GM18511 (cell line): ENCODE data around the gene PLD2.

Source experiments
- ATAC-seq: cut with Tn5 transposase; IDR thresholded peaks from one replicate; pipeline ENCODE4 v1.9.1; 2021; ENCODE audit warnings: mild to moderate bottlenecking, moderate library complexity; ENCODE audit not compliant: unreplicated experiment

PLD2 gene

DNA sequence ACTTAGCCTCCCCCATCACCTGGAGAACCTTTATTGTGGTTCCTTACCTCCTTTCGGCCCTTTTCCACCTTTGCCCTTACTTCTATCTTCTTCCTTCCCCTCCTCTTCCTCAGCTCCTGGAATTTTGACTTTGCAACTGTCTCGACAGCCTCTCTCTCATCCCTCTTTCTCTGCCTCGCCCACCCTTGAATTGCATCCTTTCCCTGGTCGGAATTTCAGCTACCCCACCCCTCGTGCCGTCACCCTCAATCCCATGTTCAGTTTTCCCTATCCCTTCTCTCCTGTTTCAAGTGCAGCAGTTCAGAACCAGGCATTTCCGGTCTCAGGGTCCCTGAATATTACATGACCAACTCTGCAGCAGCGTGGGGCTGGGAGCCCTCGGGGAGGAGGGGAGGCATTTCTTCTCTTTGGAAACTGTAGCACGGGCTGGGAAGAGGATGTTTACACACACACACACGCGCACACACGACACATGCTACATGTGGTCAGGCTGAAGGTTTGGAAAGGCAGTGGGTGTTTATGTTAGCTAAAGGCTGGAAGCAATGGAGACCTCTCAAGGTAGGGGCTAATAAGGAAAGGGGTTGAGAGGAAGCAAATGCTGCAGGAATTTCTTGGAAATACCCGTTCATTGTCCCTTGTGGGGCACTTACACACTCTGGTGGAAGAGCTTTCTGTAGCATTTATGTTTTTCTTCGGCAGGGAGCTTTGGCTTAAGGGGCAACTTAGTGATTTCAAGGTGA lies 27.2 kb downstream of the PLD2 start:
- ATAC-seq: no peak

DNA sequence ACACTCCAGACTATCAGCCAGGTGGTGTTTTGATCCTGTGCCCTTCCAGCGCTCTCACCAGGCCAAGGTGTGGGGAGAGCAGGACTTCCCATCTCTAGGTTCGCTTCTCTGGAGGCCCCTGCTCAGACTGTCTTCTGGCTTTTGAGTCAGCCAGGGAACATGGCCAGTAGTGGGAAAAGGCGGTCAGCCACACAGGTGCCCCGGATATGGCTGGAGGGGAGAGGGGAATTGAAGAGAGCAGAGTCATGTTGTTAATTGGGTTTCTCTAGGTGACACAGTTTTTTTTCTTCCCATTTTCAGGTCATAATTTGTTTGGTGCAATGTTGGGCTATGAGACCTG lies 27.7 kb downstream of the PLD2 start:
- ATAC-seq: no peak

- ATAC-seq: no peak
Observed at GRCh38 chr17:4836221-4836620, 29.3 kb downstream of the PLD2 start.

DNA sequence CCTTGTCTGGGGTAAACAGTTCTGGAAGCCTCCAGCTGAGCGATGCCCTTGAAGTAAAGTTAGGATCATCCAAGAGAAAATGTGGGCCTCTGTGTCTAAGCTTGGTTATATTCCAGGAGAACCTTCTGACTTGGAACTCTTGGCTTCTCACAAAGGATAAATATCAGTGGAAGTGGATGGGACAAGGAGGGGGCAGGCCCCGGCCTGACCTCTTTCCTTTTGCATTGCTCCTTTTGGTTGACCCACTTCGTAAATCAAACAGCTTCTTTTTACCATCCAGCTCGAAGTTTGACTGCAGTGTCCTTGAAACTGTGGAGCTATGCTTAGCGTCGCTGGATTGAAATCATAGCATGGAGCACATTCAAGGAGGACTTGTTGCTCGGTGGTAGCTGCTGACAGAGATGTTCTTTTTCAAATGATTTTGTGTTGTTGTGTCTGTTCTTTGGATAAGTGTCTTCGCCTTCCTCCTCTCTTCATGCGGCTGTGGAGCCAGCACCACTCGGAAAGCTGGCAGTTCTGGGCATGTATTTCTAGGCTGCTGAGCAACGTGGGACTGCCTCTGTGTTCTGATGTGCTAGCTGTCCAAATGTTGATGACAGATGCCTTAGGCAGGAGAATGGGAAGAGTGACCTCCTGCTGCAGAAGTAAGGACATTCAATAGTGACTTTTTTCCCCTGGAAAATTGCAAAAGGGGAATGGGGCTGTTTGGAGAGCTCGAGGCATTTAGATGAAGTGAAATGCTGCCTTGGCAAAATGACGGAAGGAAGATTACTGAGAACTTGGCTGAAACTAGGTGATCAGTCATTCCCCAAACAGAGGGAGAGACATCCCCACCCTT lies 30.7 kb downstream of the PLD2 start:
- no peak for ATAC-seq

- no peak for ATAC-seq
Observed at GRCh38 chr17:4838309-4838785, 31.4 kb downstream of the PLD2 start.

DNA sequence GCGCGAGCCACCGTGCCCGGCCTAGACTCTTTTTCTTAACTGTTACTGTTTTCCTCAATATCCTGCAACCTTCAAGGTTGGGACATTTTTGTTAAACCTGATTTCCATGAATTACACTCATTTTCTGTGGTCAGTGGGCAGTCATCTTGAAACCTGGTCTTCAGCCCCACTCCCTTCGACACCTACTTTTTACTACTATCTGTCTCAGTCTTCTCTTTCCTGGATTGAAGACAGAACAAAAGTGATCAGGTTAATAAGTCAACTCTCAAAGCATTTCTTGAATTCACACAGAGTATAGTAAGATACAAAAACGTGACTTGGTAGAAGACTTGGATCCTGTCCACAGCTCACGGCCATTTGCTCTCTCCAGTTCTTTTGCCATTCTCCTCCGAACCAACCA lies 32.3 kb downstream of the PLD2 start:
- ATAC-seq: no peak

GRCh38 chr17:4839965-4840892 lies 33.3 kb downstream of the PLD2 start:
- no peak for ATAC-seq

DNA sequence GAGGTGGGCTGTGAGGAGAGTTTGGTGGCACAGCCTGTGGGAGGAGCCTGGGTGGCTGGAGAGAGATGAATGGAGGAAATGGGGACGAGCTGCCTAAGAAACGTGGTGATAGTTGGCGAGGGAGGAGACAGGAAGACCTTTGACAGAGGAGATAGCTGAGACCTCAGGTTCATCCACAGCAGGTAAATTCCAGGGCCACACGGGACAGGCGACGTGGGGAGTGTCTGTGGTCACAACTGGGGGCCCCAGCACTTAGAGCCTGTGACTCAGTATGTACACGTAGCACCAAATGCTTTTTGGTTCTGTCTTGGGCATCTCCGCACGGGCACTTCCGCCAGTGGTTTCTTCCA lies 33.9 kb downstream of the PLD2 start:
- ATAC-seq: no peak

- ATAC-seq: no peak
Observed at GRCh38 chr17:4842376-4842775, 35.4 kb downstream of the PLD2 start.

DNA sequence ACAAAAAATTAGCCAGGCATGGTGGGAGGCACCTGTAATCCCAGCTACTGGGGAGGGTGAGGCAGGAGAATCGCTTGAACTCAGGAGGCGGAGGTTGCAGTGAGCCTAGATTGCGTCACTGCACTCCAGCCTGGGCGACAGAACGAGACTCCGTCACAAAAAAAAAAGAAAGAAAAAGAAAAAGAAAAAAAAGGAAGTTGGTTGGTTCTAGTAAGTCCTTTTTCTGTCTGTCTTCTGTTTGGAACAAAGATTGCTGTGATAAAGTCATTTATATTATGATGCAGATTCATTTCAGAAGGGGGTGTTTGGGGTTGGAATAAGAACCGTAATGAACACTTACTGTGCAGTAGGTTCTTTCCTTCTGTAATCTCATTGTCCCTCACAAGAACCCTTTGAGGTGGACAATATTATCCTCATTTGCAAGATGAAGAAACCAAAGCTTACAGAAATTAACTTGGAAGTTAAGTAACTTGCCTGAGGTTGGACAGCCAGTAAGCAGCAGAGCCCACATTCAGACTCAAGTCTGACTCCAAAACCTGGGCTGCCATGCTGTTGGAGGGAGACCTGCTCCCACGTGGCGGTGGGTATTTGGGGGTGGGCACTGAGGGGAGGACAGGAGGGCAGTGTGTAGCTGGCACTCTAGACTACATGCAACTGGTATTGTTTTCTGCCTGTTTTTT lies 36.5 kb downstream of the PLD2 start:
- ATAC-seq: no peak

DNA sequence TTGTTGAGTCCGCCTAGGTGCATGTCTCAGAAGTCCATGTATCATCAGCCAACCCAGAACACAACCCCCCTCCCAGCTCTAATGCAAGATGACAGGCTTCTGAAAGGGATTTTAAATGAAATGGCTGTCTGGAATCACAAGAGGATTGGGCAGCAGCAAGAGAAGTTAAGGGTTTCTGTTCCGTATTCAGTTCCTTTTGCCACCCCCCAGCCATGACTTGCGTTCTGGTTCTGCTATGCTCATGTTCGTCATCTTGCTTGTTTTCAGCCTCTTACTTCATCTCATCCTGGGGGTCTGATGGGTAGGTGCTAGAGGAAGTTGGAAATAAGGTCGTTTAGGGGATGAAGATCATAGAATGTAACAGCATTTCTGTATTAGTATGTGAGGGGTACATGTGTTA lies 38.2 kb downstream of the PLD2 start:
- ATAC-seq: no peak

- no peak for ATAC-seq
Observed at GRCh38 chr17:4846635-4847390, 39.9 kb downstream of the PLD2 start.

DNA sequence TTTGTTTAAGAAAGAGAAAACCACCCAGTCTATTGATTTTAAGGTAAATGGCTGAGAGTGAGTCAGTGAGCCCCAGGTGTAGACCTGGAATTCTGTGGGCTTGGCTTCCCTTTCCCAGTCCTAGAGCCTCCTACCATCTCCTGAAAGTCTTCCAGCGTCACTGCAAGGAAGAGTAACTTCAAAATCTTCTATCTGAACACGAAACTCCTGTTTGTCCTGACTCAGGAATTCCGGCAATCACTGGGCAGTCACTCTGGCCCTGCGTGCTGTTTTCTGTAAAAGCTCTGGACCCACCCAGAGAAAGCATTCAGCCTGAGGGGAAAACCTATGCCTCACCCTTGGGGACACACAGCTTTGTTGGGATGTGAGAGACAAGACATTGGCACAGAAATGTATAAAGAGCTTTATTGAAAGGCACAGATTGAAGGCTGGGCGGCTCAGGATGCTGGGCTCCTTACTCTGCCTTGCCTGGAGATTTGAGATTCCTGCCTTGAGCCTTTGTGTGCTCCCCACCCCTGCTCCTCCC lies 42.1 kb downstream of the PLD2 start:
- ATAC-seq: no peak

DNA sequence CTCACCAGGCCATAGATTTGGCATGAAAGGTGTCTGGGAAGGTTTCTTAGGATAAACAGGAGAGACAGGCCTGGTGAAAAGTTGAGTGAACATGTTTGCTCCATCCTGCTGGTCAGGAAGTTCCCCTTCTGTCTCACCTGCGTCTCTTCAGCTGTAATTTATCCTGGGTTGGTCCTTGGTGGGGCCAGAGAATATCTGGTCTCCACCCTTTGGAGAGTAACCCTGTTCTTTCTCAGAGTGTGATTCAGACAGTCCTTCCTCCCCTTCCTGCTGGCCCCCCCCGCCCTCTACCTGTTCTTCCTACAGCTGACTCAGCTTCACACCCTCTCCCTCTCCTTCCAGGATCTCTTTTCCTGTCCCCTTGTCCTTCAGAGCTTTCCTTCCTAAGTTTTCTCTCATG lies 43.3 kb downstream of the PLD2 start:
- ATAC-seq: no peak

DNA sequence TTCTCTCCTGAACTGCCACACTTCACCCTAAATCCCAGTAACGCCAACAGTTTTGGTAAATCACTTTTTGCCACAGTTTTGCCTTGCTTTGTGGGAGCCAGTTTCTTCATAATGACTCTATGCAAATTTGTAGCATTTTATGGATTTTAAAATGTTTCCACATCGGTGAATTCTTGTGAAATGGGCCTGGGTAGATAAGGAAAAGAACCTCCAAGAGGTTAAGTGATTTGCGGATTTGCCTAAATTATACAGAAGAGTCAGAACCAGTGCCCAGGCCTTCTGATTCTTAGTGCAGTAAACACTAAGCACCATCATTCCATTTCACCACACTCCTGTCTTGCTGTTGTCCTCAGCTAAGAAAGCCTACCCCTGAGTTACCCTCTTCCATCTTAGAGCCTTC lies 44.1 kb downstream of the PLD2 start:
- no peak for ATAC-seq

DNA sequence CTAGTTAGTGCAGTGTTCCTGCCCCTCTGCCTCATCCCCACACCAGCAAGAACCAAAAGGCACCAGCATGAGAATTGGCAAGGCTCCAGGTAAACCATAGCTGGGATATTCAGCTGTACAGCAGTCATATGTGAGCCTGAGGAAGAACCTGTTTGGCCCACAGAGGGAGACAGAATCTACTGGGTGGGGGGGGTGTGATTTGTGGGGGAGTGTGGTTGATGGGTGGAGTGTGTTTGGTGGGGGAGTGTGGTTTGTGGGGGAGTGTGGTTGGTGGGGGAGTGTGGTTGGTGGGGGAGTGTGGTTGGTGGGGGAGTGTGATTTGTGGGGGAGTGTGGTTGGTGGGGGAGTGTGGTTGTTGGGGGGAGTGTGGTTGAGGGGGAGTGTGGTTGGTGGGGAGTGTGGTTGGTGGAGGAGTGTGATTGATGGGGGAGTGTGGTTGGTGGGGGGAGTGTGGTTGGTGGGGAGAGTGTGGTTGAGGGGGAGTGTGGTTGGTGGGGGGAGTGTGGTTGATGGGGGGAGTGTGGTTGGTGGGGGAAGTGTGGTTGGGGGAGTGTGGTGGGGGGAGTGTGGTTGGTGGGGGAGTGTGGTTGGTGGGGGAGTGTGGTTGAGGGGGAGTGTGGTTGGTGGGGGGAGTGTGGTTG lies 45.7 kb downstream of the PLD2 start:
- no peak for ATAC-seq

DNA sequence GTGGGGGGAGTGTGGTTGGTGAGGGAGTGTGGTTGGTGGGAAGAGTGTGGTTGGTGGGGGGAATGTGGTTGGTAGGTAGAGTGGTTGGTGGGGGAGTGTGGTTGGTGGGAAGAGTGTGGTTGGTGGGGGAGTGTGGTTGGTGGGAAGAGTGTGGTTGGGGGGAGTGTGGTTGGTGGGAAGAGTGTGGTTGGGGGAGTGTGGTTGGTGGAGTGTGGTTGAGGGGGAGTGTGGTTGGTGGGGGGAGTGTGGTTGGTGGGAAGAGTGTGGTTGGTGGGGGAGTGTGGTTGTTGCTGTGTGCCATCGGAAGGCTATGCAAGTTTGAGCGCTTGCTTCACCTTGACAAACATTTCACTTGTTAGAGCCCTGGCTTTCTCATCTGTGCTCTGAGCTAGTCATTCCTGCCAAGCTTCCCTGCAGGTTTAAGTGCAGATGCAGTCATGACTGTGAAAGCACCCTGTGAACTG lies 46.3 kb downstream of the PLD2 start:
- ATAC-seq: no peak

- no peak for ATAC-seq
Observed at GRCh38 chr17:4854111-4854681, 47.2 kb downstream of the PLD2 start.
